ENCODE results near the gene ABCF1.
A peak's percentile ranks its signal among the peaks of the same experiment; 100 is the strongest.
"Not testable (repeated sequence)": the region's sequence is repeated elsewhere in the genome, so short reads cannot be mapped to it uniquely, and the experiment has no call there.

The ABCF1 gene

DNA sequence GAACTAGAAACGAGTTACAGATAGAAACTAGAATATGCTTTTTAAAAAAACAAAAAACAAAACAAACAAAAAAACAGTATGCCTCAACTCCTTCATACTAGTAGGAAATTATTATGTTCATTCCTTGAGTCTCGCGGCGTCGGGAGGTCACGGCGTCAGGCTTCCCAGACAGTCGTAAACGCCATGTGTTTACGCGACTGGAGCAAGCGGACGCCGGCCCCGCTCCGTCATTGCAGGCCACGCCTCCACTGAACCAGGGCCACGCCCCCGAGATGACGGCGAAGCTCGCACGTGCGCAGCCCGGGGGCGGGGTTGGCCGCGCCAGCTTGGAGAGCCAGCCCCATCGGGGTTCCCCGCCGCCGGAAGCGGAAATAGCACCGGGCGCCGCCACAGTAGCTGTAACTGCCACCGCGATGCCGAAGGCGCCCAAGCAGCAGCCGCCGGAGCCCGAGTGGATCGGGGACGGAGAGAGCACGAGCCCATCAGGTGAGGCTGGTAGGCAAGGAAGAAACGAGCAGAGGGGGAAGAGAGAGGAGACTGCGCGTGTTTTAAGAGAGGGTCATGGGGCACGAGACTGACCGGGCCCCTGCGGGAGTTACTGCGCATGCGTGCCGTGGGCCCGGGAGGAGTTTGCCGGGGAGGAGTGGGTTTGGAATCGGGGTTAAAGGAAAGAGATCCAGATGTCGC, at the start of gene ABCF1:
TSS of gene ABCF1 (plus strand) at position 368 of the 687 bp plus-strand sequence. CDS start at position 414, 46 bp downstream.
- DNase-seq, result peak; percentile 100

DNA sequence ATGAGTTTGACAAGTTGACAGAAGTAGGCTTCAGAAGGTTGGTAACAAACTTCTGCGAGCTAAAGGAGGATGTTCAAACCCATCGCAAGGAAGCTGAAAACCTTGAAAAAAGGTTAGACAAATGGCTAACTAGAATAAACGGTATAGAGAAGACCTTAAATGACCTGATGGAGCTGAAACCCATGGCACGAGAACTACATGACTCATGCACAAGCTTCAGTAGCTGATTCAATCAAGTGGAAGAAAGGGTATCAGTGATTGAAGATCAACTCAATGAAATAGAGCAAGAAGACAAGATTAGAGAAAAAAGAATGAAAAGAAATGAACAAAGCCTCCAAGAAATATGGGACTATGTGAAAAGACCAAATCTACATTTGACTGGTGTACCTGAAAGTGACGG, 49.3 kb upstream of the ABCF1 start:
- DNase-seq, result not testable (repeated sequence)

DNA sequence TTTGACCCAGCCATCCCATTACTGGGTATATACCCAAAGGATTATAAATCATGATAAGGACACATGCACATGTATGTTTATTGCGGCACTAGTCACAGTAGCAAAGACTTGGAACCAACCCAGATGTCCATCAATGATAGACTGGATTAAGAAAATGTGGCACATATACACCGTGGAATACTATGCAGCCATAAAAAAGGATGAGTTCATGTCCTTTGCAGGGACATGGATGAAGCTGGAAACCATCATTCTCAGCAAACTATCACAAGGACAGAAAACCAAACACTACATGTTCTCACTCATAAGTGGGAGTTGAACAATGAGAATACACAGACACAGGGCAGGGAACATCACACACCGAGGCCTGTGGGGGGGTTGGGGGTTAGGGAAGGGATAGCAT, 44.8 kb upstream of the ABCF1 start:
- DNase-seq, result not testable (repeated sequence)

DNA sequence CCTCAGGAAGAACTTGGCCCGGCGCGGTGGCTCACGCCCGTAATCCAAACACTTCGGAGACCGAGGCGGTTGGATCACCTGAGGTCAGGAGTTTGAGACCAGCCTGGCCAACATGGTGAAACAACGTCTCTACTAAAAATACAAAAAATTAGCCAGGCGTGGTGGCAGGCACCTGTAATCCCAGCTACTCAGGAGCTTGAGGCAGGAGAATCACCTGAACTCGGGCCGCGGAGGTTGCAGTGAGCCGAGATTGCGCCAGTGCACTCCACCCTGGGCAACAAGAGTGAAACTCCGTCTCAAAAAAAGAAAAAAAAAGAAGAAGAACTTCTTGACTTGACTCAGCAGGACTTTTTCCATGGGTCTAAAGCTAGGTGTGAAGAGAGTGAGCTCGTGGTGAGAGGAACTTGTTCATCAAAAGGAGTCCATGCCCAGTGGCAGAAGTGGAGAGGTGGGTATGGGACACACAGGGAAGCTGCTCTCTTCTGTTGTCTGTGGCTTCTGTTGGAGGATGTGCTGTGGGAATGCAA, 41.8 kb upstream of the ABCF1 start:
- DNase-seq, result not testable (repeated sequence)

DNA sequence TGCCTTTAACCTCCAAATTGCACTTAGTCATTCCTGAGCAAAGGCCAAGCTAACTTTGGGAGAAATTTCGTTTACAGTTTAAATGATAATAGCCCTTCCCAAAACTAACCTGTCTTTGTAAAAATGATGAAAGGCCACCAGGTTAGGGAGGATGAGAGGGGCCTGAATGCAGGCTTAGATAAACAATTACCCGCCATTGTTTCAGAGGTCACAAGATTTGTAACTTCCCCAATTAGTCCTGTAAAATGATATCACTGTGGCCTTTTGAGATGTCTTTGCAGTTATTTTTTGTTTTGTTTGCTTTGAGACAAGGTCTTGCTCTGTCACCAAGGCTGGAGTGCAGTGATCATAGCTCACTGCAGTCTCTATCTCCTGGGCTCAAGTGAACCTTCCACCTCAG, 41.2 kb upstream of the ABCF1 start:
- DNase-seq, result no peak

DNA sequence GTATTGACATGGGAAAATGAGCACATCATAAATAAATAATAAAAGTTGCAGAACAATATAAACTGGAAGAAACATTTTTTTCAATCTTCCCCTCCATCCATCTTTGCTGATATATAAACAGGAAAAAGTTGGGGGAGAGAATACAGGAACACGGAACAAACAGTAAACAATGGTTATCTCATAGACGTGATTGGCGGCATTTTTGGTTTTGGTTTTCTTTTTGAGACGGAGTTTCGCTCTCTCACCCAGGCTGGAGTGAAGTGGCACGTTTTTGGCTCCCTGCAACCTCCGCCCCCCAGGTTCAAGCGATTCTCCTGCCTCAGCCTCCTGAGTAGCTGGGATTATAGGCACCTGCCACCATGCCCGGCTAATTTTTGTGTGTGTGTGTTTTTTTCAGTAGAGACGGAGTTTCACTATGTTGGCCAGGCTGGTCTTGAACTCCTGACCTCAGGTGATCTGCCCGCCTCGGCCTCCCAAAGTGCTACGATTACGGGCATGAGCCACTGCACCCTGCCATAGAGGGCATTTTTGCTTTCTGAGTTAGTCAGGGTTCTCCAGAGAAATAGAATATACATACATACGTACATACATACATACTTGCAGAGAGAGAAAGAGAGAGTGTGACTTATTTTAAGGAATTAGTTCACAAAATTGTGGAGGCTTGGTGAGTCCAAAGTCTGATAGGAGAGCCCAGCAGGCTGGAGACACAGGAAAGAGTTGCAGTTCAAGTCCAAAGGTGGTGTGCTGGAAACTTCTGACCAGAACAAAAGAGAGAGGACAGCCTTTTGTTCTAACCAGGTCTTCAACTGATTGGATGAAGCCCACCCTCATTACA, 37.6 kb upstream of the ABCF1 start:
- DNase-seq, result no peak

DNA sequence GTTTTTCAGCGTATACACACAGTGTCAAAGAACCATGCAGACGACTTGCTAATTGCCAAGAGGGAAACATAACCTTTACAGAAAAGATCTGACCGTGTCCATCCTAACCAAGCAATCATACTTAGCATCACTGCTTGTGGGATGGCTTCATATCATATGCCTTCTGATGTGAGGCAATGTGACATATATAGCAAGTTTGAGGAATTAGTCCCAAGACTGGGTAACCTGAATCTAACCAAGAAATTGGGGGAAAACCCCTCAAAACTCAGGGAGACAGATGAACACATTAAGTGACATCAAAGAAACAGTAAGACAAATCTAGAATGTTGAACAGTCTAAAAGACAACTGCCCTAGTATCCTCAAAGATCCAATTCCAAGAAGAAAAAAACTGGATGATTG, 33.3 kb upstream of the ABCF1 start:
- no peak for DNase-seq

DNA sequence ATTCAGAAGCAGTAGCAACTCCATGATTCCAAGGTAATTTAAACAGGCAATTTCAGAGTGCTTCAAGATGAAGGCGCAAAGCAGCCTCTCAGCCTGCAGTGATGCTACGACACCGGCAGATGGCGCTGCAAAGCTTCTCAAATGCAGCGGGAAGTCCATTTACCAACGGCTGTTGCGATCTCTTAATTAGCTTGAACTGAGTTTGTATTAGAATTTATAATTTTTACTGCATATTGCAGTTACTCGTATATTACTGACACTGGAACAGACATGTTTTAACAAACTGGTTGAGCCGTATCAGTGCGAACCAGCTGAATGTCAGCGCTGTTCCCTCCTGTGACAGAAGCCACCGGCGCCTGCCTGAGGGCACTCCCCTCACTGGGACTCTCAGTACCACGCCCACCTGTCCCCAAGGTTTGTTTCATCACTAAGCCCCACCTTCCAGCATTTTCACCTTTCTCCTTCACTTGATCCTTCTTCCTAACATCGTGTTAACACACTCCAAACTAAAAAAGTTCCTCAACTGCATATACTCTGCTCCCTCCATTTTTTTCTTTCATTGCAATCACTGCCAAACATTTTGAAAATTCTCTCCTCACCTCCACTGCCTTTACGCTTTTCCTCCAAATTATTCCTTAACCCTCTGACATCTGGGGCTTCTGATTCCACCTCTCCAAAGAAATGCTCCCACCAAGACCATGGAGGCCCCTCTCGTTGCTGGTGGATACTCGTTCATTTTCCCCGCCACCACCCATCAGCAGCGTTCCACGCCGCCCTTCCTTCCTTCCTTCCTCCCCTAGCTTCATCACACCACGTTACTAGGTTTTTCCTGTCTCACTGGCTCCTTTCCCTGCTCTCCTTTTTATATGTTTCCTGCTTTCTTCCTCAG, 29.5 kb upstream of the ABCF1 start:
- peak; percentile 80 for DNase-seq

DNA sequence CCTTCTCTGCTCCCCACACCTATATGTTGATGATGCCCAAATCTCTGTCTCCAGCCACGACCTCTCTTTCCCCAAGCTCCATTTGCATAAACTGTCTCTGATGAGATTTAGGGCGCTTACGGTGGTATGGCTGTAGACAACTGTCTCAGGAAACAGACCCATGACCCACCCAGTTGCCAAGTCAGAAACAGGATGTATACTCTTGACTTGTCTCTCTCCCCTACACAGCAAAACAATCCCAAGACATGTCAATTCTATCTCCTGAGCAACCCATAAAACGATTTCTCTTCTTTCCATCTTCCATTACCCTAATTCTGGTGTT, 28.9 kb upstream of the ABCF1 start:
- no peak for DNase-seq

DNA sequence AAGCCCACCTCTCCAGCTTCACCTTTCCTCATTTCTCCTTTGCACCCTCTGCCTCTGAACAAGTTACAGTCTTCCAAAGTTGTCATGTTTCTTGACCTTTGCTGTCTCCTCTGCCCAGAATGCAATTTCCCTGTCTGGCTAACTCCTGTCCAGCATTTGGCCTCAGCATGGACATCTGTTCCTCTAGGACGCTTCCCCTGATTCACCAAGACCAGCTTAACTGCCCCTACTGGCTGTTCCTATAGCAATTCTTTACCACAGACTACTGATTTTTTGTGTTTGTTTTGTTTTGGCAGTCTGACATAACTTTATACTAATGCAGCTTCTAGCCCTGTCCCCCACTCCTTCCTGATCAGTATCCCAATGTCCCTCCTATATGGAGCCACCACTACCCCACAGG, 28.3 kb upstream of the ABCF1 start:
- no peak for DNase-seq

DNA sequence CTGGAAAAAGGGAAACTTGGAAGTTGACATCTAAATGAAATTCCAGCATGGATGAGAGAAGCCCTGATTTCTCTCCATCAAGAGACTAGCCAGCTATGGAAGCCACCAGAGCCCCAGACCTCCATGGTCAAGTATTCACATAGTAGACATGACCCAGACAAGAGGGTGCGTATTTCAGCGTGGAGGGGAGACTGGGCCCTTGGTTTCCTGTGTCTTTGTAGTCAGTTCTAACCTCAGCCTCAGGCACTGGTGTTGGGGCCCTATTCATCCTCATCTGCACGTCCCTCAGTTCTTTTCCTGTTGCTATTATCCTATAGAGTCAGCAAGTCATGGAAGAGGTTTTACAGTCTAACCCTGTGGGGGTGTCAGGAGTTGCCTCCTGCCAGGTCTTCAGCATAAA, 27.4 kb upstream of the ABCF1 start:
- DNase-seq, result no peak

DNA sequence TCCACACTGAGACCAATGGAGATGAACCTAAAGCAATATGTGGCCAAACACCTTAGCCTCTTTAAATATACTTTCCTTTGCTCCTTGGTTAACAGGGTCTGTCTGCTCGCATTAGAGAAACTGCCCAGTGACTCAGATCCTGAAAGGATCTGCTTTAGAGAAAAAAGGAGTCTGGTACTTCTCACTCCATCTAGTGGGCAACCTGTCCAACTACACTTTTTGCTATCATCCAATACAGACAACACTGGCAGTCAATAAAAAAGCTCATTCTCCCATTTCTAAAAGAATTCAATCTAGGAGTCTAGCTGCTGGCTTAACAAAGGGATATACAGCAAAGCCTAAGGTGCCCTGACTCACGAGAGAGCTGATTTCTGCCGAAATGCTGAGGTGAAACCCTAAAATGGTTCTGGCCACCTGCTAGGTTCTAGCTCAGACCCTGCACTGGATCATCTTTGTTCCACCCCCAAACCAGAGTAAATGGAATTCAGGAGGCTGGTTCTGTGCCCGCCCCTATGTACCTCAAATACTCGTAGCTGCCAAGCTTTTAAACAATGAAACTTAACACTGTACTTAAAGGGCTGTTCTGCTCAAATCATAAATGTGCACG, 26.5 kb upstream of the ABCF1 start:
- no peak for DNase-seq

DNA sequence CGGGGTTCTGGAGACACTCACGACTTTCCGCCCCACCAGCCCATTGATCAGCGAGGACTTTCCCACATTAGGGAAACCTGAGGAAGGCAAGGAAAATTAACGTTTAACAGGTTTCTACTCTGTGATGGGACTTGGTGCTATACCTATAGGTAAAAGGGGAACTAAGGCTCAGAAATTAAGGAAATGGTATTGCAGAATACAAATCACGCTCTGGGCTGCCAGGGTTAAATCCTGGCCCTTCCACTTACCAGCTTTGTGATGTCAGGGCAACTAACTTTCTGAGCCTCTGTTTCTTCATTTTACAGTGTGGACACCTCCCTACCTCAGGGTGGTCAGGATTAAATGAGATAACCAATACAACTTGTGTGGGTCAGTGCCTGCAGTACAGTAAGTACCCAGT, 23.8 kb upstream of the ABCF1 start:
- no peak for DNase-seq

DNA sequence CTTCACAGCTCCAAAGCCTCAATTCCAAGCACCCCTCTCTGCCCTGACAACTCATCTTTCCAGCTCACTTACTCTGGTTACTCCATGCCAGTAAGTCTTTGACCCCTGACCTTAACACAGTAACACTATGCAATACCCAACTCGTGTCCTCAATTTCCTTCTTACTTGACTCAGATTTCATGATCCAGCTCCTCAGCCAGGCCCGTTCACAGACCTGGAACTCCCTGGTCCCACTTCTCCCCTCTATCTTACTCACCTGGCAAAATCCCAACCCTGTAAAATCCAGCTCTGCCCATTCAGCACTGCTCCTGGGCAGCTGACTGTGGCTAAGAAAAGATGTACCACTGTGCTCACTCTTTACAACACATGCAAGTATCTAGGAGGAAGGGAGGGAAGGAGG, 22.9 kb upstream of the ABCF1 start:
- DNase-seq, result no peak

DNA sequence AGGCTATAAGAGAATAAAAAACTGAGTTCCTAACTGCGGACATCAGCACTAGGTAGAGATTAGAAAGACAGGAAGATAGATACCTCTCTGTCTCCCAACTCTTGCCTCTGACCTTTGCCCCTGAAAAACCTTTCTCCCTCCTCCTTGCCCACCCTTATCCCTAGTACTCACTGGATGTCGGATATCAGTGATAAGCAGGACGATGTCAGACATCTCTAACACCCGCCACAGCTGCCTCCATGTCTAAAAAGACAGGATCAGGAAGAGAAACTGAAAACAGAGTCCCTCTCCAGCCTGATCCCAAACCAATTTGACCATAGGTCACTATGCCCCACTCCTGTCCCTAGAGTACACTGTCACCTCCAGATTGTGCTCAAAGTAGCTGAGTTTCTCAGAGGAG, 16.8 kb upstream of the ABCF1 start:
- no peak for DNase-seq

DNA sequence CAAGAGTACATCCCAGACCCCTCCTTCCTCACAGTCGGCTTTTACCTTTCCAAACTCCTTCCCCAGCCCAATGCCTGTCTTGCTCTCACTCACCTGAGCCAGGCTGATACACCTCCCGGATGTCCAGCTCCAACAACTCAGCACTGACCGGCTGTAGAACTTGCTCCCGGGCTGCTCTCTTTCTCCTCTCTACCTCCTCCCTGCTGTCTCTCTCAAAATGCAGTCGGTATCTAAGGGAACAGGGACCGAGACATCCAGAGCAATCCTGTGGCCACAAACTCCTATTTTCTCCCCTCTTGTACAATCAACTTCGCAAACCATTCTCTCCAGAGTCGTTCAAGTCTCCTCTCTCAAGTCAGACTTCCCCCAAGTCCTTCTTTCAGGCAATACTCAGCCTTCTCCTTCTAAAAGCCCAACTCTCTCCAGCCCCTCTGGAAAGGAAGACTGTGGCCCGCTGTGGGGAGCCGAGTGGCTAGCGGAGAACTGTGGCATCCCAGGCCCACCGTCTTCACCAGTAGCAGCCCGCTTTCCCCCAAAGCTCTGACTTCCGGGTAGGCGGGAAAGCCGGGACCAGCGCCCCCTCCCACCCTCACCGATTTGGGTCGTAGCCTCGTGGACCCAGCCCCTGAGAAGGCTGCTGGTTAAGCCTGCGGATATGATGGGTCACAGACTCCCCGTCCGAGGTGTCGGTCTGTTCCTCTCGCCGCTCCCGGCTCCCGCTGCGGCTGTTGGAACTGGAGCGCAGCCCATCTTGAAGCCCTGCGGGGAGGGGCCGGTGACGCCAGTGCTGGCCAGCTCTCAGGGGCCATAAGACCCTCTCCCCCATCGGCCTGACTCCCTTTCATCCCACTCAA, 16.1 kb upstream of the ABCF1 start:
- no peak for DNase-seq

DNA sequence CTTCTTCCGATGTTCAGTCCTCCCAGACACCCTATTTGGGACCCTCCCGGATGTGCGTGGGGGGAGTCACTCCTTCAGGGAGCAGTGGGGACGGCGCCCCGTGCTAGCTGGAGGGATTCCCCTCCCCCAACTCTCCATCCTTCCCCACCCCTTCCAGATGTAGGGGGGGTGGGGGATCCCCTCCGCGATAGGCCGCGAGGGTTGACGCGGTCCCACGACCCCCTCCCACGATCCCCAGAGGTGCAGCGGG, 15.5 kb upstream of the ABCF1 start:
- DNase-seq, result no peak

DNA sequence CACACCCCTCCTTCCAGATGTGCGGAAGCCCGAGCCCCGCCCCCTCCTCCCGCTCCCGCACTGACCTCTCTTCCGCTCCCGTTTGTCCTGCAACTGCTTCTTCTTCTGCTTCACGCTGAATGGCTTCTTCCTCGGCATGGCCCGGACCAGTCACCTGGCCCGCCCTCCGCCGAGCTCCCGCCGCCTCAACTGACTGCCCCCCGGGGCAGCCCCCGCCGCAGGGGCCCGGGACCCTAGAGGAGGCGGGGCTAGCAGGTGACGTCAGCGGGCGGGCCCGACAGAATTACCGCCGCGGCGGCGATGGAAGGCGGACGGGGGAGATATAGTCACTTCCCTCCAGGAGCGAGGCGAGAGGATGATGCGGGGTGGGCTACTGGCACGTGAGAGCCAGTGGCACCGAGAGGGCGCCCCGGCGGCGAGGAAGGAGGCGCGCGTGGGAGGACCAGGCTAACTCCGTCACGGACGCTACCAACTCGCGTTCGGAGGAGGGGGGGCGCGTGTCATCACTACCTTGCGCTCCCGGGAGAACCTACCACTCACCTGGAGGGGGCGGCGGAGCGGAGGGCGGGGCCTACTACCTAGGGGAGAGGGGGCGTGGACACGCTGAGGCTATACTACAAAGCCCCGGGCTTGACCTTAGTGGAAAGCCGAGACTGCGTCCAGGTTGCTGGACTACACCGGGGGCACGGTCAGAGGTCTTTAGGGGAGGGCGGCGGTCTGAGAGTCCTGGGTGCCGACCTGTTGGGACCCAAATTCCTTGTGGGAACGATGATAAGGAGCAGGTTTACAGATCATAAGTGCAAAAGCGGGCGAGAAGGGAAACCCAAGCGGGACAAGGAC, 15.0 kb upstream of the ABCF1 start, which contains the start of gene GNL1:
TSS of gene GNL1 (minus strand) at position 424 of the 840 bp plus-strand sequence. CDS start at position 138, 286 bp downstream.
- peak; percentile 100 for DNase-seq

DNA sequence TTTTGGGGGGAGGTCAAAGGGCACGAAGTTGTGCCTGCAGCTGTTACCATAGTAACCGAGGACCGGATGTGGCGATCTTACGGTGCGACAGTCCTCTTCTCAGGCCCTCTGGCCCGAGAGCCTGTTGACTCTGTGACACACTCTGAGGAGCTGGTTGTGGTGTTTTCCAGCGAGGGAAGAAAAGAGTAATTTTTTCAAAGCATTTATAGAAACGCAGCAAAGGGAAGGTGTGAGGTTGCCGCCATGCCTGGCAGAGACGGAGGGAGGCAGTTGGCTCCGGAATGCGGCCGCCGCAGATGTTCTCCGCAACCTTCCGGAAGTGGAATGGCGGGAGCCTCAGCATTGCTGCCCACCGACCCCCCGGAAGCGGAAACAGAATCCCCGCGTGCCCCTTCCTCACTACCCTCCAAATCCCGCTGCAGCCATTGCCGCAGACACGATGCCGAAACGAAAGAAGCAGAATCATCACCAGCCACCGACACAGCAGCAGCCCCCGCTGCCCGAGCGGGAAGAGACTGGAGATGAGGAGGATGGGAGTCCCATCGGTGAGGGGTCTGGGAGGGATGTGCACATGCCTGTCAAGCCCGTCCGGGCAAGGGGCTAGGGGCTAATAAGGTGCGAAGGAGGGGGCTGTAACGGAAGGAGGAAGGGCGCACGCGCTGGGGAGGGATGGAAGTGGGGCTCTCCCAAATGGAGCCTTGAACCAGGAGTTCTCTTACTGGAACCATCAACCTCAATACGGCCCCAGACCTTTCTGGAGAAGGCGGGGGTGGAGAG, 14.1 kb upstream of the ABCF1 start, which contains the start of gene PRR3:
TSS of gene PRR3 (plus strand) at position 390 of the 777 bp plus-strand sequence. CDS start at position 440, 50 bp downstream.
- peak; percentile 72 for DNase-seq

DNA sequence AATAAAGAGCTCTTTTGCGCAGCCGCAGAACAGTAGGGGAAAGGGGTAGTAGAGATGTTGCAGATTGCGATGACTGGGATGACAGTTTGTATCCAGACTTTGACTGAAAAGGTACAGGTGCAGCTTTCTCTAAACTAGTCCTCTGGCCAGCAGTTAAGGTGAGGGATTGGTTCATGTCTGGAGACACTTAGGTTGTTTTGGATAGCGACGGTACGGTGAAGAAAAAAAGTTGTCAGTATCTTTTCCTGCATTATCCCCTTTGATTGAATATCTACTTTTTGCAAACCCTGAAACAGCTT, 13.6 kb upstream of the ABCF1 start:
- DNase-seq, result peak; percentile 59
